Esophagus muscularis mucosa (tissue), 4 donors: Measurements from ENCODE around the gene DOCK2. TPM values are rescaled to one million over a fixed set of nuclear protein-coding genes. Genes with fewer than 3 reads are reported as not detected.

Source experiments
- DNase-seq: peaks from one replicate; pipeline ENCODE4 v3.0.0-alpha.2; 2017; ENCODE audit errors: extremely low spot score
- H3K27ac ChIP-seq, 4 donors: fragments of 200-600 bp; sonication (generic); replicated peaks in 1 of 4; 1 replicate in 3 of 4; 2 replicates in 1 of 4; pipeline ENCODE4 v1.5.1; 2016 to 2019; ENCODE audit warnings: mild to moderate bottlenecking in 1 of 4
- H3K27me3 ChIP-seq, 4 donors: fragments of 200-600 bp; sonication (generic); one replicate each; pipeline versions ENCODE4 v1.5.1 to v1.6.0; 2016 to 2019
- H3K36me3 ChIP-seq, 4 donors: fragments of 200-600 bp; sonication (generic); one replicate each; pipeline ENCODE4 v1.5.1; 2016 to 2019
- H3K4me1 ChIP-seq, 4 donors: fragments of 200-600 bp; sonication (generic); one replicate each; pipeline ENCODE4 v1.5.1; 2016 to 2019
- H3K4me3 ChIP-seq, 4 donors: fragments of 200-600 bp; sonication (generic); 1 replicate in 2 of 4; 2 replicates in 2 of 4; pipeline ENCODE4 v1.5.1; 2016 to 2019; ENCODE audit warnings: mild to moderate bottlenecking in 4 of 4, moderate library complexity in 1 of 4
- H3K9me3 ChIP-seq, 4 donors: fragments of 200-600 bp; sonication (generic); 1 replicate in 3 of 4; 2 replicates in 1 of 4; pipeline ENCODE4 v1.5.1; 2016 to 2019
- CTCF ChIP-seq, 3 experiments: fragments of 200-600 bp in 2 of 3; fragments of 450-650 bp in 1 of 3; sonication (generic) in 2 of 3; IDR thresholded peaks; one replicate each; pipeline ENCODE4 v1.5.1; 2017 to 2019; ENCODE audit warnings: antibody characterized with exemption in 3 of 3, mild to moderate bottlenecking in 2 of 3, moderate library complexity in 1 of 3
- EP300 ChIP-seq: sonication (generic); formaldehyde crosslinking; IDR thresholded peaks from one replicate; pipeline ENCODE4 v1.6.1; 2017; ENCODE audit warnings: antibody characterized with exemption
- POLR2A ChIP-seq: fragments of 450-650 bp; IDR thresholded peaks from one replicate; pipeline ENCODE4 v1.6.1; 2017; ENCODE audit warnings: antibody characterized with exemption, moderate library complexity, mild to moderate bottlenecking, low read depth
- POLR2AphosphoS5 ChIP-seq, 2 donors: sonication (generic); formaldehyde crosslinking; IDR thresholded peaks; one replicate each; pipeline ENCODE4 v1.6.1; 2017; ENCODE audit warnings: antibody characterized with exemption in 2 of 2
- WGBS: methylation state at CpG from one replicate; pipeline ENCODE4 v1.1.5; 2018; 5-methylcytosine and 5-hydroxymethylcytosine counted together
- intact Hi-C: fragments of 100-400 bp; cut with DNase I; formaldehyde crosslinking; loops from one replicate; pipeline ENCODE4 v1.15.1; 2023
- total RNA-seq, 4 donors: library from RNA; depleted of rRNA; stranded (reverse); fragments of >200 nt; gene quantifications; one replicate each; pipeline versions ENCODE4 v1.1.0 to v1.2.1, GENCODE V29; 2016

DOCK2 gene
- total RNA-seq, 4 donors from 2014 or later, result 9.2 to 18.3 (median 13.7) TPM

- intact Hi-C loops, result no loop called here
- Histone ChIP-seq H3K27me3 (no peaks in the 10 kb centered on the region), H3K4me3 (no peak overlapping the region), H3K27ac (no peak overlapping the region), H3K4me1 (no peaks in the 10 kb centered on the region), H3K9me3 (no peaks in the 10 kb centered on the region), H3K36me3 (no peaks in the 10 kb centered on the region)
- no peak for DNase-seq
- 87% methylated on average over 2 of the region's 2 CpGs for WGBS
- TF ChIP-seq POLR2AphosphoS5 (IDR thresholded peaks at IDR 0.05) (no peak), POLR2A (no peak), EP300 (no peak), CTCF (IDR thresholded peaks at IDR 0.05) (no peak)
Measured at GRCh38 chr5:169917500-169917899, 280.4 kb downstream of the DOCK2 start.

GRCh38 chr5:169918228-169918627, 281.2 kb downstream of the DOCK2 start:
- 77% methylated on average over 2 of the region's 2 CpGs for WGBS
- H3K27me3 ChIP-seq, result no peaks in the 10 kb centered on the region
- no peak overlapping the region for H3K4me3 ChIP-seq
- intact Hi-C loops, result no loop called here
- no peaks in the 10 kb centered on the region for H3K36me3 ChIP-seq
- H3K9me3 ChIP-seq, result no peaks in the 10 kb centered on the region
- H3K4me1 ChIP-seq, result no peaks in the 10 kb centered on the region
- H3K27ac ChIP-seq, result no peak overlapping the region
- no peak for TF ChIP-seq EP300
- no peak for TF ChIP-seq POLR2AphosphoS5 (IDR thresholded peaks at IDR 0.05)
- TF ChIP-seq CTCF (IDR thresholded peaks at IDR 0.05), result no peak
- TF ChIP-seq POLR2A, result no peak
- DNase-seq, result no peak

GRCh38 chr5:169920474-169920873, 283.4 kb downstream of the DOCK2 start:
- WGBS, result 54% methylated on average over 3 of the region's 3 CpGs
- no peak overlapping the region for H3K4me3 ChIP-seq
- no peaks in the 10 kb centered on the region for H3K36me3 ChIP-seq
- H3K27ac ChIP-seq, result no peak overlapping the region
- no peak for DNase-seq
- no peaks in the 10 kb centered on the region for H3K27me3 ChIP-seq
- intact Hi-C loops, result no loop called here
- TF ChIP-seq EP300 (no peak), POLR2AphosphoS5 (IDR thresholded peaks at IDR 0.05) (no peak), CTCF (IDR thresholded peaks at IDR 0.05) (no peak), POLR2A (no peak)
- H3K9me3 ChIP-seq, result no peaks in the 10 kb centered on the region
- H3K4me1 ChIP-seq, result no peaks in the 10 kb centered on the region

GRCh38 chr5:169921384-169921783, 284.3 kb downstream of the DOCK2 start:
- Histone ChIP-seq H3K27ac (no peak overlapping the region), H3K36me3 (no peaks in the 10 kb centered on the region), H3K4me3 (no peak overlapping the region), H3K4me1 (no peaks in the 10 kb centered on the region), H3K9me3 (no peaks in the 10 kb centered on the region), H3K27me3 (no peaks in the 10 kb centered on the region)
- intact Hi-C loops, result no loop called here
- WGBS, result 47% methylated on average over 3 of the region's 3 CpGs
- TF ChIP-seq EP300 (no peak), POLR2A (no peak), POLR2AphosphoS5 (IDR thresholded peaks at IDR 0.05) (no peak), CTCF (IDR thresholded peaks at IDR 0.05) (no peak)
- DNase-seq, result no peak

- intact Hi-C loops, result no loop called here
- no peak overlapping the region for H3K4me3 ChIP-seq
- DNase-seq, result no peak
- H3K36me3 ChIP-seq, result no peaks in the 10 kb centered on the region
- no peaks in the 10 kb centered on the region for H3K9me3 ChIP-seq
- H3K27ac ChIP-seq, result no peak overlapping the region
- H3K27me3 ChIP-seq, result no peaks in the 10 kb centered on the region
- 40% methylated on average over 1 of the region's 1 CpG for WGBS
- no peak for TF ChIP-seq POLR2A
- no peak for TF ChIP-seq POLR2AphosphoS5 (IDR thresholded peaks at IDR 0.05)
- no peak for TF ChIP-seq CTCF (IDR thresholded peaks at IDR 0.05)
- TF ChIP-seq EP300, result no peak
- no peaks in the 10 kb centered on the region for H3K4me1 ChIP-seq
Measured at GRCh38 chr5:169921949-169922348, 284.9 kb downstream of the DOCK2 start.
